IPS DF 19.7 (cell line): ENCODE data around the gene COL12A1.

ENCODE experiments used
- DNase-seq: peaks from one replicate; pipeline ENCODE4 v3.0.0-alpha.2; 2013; ENCODE audit warnings: low read depth, low spot score

COL12A1 gene

DNA sequence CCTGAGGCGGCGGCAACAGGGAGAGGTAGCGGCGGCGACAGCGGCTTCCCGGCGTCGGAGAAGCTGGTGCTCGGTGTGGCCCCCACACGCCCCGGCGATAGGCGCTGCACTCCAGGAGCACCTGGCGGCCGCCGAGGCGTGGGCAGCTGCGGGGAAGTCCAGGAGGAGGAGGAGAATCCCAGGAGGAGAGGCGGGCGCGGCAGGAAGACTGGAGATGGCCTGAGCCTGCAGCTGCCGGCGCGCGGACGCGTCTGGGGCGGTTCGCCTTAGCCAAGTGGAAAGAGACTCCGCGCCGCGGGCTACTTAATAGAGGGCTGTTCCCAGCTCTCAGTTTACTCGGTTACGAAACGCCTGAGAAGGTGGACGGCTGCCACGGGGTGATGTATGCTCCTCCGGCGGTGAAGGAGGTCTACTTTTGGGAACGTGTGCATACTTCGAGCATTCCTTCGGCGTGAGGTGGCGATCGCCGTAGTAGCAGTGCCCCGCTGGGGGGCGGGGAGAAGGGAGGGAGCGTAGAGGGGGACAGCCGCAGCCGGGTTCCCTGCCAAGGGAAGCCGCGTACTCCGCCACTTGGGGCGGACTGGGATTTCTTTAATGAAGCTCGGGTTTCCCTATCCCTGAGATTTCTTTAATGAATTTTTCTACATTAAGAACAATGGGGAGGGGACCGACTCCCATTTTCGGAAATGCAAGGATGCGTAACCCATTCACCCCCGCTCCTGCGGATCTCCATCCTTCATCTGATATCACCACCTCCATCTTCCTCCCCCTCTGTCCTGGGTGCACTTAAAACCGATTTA, at the start of gene COL12A1:
Gene COL12A1, minus strand, starts transcription at position 278 of the 800 bp plus-strand sequence. CDS start 3,261 bp downstream, outside the sequence.
- DNase-seq = no peak

DNA sequence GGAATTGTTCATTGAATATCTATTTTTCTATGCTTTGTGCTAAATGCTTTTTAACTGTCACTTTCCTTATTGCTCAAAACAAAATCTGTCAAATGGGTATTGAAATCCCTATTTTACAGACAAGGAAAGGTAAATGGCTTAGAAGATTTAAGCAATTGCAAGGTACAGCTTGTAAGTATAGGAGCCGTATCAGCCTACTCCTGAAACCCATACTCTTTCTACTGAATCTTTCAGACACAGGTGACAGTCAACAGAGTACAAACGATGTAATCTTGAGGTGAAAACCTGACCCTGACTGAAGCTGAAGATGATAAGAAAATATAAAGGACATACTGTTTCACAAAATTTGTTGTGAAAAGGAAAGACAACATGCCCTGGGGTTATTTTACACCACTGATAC, 44.7 kb upstream of the COL12A1 start:
- DNase-seq = no peak

DNA sequence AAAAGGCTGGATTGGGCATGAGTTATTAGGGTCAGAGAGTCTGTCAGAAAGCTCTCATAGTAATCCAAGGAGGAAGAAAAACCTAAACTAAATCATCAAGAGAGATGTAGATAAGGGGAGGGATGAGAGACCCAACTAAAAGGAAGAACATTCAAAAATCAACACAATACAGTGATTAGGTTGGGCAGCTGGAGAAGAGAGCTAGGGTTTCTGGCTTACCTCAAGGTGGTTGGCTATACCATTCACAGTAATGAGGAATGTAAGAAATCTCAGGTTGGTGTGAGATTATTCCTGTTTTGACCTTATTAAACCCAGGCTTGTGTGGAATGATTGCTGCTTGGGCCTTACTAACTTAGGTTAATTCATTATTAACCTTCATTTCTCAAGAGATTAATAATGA, 44.0 kb upstream of the COL12A1 start:
- DNase-seq = no peak

DNA sequence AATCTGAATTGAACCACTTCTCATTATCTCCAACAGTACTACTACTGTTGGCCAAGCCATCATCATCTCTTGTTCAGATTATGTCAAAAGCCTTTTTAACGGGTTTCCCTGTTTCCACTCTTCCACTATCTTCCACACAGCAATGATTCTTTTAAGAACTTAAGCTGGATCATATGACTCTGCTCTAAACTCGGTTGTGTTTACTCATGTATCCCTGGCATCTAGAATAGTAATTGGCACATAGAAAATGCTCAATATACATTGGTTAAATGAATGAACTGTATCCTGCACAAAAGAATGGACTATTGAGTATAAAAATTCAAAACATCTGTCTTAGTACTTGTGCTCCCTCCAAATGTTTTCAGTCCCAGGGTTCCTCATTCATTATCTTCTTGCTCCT, 40.5 kb upstream of the COL12A1 start:
- no peak for DNase-seq

- no peak for DNase-seq
Measured at GRCh38 chr6:75244063-75244584, 38.3 kb upstream of the COL12A1 start.

DNA sequence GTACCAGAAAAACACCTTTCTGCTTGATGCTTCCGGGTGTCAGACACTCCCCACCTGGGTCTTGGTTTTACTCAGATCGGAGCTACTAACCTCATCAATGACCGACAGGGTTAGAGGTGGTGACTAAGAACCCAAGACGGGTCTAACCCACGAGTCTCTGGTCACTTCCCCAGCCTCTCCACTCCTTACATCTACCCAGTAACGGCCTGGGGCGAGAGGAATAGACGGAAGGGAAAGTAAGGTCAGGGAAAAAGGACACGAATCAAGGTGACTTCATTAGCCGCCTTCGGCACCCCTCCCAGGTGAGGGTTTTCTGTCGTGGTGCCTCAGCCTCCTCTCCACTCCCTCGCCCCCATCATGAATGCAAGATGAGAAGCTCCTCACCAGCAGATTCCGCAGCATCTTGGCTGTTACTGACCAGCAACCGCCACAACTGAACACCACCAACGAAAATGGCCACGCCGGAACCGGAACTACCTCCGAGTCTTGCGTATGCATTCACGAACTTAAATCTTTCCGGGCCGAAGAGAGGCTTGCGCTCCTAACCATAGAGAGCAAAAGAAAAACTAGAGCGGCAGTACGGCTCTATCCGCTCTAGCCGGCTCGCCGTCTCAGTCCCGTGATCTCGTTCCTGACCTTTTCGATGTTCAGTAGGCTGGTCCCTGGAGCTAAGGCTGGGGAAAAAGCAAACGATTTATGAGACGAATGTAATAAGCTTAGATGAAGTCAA, 37.6 kb upstream of the COL12A1 start, which contains the start of gene COX7A2:
Gene COX7A2, minus strand, starts transcription at position 469 of the 730 bp plus-strand sequence. Its CDS starts 67 bp downstream, at position 402.
- peak; percentile 99 for DNase-seq

DNA sequence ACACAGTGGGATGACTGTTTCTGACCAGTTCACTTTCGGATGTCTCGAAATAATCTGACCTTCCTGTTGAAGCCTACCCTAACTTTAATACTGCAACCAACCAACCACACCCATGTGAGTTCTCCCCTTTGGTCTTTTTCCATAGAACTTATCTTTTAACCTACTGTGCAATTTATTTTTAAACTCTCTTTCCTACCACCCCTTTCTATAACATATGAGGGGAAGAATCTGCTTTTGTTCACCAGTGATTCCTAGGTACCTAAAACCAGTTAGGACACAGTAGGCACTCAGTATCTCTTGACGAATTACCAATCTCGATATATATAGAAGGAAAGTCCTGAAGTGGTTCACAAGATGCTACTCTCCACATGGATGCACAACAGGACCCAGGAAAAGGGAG, 30.8 kb upstream of the COL12A1 start:
- DNase-seq = no peak

- DNase-seq = no peak
Measured at GRCh38 chr6:75235271-75235670, 29.4 kb upstream of the COL12A1 start.

DNA sequence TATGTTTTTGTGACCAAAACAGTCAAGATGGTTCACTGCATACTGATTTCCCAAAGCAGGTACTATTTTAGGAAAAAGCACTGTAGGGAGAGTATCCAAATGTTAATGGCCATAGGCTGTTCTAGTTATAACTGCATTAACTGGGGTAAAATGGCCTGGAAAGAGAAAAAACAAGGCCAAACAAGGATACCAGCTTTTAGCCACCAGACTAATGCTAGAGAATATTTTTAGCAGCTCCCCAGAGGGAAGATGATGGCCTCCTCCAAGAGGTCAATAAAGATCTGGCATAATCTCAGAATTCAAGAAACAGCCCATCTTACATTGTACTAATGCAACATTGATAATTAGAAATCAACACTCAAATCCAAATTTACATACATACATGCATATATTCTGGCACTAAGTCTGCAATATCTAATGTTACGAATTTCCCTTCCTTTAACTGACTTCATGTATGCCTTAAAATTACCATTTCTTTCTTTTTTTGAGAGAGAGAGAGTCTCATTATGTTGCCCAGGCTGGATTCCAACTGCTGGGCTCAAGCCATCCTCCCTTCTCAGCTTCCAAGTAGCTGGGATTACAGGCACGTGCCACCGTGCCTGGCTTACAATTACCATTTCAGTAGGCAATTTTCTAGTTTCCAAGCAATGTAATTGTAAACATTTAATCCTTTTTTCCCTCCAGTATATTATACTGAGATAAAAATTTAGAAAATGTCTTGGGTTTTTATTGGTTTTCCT, 28.4 kb upstream of the COL12A1 start:
- no peak for DNase-seq

- no peak for DNase-seq
Measured at GRCh38 chr6:75233092-75233615, 27.3 kb upstream of the COL12A1 start.

GRCh38 chr6:75230484-75231325, 24.9 kb upstream of the COL12A1 start:
- no peak for DNase-seq

- no peak for DNase-seq
Measured at GRCh38 chr6:75224303-75224926, 18.6 kb upstream of the COL12A1 start.

DNA sequence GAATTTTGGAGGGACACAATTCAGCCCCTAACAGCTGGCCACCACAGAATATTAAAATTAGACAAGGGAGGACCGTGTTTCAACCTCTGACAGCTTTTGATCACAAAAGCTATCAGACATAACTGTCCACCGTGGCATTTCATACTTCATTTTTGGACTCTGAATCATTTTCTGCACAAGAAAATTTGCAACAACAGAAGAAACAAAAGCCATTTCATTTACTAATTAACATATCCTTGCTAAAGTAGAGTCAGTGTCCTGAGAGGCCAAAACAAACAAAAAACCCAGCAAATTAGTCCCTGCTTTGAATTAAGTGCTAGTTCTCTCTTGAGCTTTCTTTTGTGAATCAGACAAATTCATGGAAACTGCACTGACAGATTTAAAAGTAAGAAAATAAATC, 17.6 kb upstream of the COL12A1 start:
- no peak for DNase-seq

- no peak for DNase-seq
Measured at GRCh38 chr6:75222261-75222660, 16.4 kb upstream of the COL12A1 start.

DNA sequence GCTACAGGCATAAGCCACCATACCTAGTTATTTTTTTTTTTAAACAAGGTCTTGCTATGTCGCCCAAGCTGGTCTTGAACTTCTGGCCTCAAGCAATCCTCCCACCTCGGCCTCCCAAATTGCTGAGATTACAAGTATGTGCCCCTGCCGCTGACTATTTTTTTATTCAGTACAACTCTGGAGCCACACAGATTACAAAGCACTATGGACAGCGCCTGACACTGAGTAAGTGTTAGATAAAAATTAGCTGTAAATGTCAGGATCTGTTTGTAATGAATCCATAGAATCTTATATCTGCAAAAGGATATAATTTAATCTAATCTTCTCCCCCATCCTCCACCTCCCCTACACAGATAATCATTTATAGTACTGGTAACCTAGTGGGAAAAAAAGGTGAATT, 15.3 kb upstream of the COL12A1 start:
- DNase-seq = no peak

DNA sequence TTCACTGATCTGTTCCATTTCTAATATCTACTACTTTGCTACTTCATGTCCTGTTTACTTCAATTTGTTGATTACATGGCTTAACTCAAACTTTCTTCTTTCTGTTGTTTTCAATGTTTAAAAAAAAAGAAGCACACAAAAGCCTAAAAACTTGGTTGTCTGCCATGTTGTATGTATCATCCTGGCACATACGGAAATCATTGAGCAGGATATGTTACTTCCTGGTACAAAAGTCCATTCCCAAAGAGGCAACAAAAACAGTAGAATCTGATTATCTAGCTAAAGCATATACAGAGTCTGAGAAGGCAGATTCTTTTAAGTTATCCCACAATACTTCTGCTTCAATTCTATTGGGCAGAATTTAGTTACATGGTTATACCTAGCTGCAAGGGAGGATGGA, 14.5 kb upstream of the COL12A1 start:
- DNase-seq = no peak

DNA sequence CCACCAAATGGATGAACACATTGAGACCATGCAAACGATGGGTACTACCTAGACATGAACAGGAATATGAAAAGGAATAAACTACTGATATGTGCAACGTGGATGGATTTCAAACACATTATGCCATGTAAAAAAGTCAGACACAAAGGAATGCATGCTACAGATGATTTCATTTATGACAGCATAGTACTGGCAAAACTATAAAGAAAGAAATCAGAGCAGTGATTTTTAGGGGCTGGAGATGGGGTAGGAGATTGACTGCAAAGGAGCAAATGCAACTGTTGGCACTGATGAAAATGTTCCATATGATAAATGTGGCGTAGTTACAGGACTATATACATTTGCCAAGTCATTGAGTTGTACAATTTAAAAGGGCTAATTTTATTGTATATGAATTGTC, 13.4 kb upstream of the COL12A1 start:
- DNase-seq = no peak

DNA sequence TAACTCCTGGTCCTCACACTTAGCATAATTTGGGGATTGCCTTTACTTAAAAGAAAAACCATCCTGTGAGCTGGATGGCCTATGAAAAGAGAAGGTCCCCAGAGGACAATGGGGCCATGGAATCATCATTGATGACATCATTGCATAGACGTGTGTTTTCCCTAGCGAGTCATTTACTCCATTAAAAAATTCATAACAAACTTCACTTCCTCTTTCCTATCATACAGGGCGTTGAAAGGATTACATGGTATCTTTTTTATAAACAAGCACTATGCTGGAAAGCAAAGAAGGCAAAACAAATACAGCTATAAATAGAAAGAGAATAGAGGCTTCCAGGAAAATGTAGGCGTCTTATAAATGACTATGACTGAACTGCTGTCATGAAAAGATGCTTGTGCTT, 11.3 kb upstream of the COL12A1 start:
- no peak for DNase-seq

GRCh38 chr6:75215291-75215690, 9.4 kb upstream of the COL12A1 start:
- no peak for DNase-seq

DNA sequence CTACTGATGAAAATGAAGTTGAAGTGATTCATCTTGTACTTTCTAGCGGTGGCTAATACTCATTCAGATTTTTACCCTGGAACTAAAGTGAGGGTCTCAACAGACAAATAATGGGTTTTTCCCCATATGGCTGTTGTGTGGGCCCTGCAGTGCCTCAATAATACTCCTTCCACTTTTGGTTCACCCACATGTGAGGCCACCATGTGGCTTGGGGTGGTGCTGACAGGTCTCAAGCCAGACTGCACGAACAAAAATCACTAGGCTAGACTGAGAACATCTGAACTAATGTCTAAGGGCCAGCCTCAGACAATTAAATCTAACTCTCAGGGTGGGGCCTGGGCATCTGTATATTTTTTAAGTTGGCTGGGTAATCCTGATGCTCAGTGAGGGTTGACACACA, 7.9 kb upstream of the COL12A1 start:
- no peak for DNase-seq
